Stimulated activated CD4-positive, alpha-beta T cell treated with anti-CD3 and anti-CD28 coated beads, TNF-alpha, amount 100 ng/mL, for 1 hour (primary cell): Measurements from ENCODE around the gene FAM156B.
"Not testable (repeated sequence)": the region's sequence is repeated elsewhere in the genome, so short reads cannot be mapped to it uniquely, and the experiment has no call there.

Experiments
- DNase-seq, 3 donors: peaks; one replicate each; pipeline ENCODE4 v3.0.0-alpha.2; 2020; ENCODE audit warnings: low read depth in 3 of 3, low spot score in 1 of 3

The FAM156B gene

DNA sequence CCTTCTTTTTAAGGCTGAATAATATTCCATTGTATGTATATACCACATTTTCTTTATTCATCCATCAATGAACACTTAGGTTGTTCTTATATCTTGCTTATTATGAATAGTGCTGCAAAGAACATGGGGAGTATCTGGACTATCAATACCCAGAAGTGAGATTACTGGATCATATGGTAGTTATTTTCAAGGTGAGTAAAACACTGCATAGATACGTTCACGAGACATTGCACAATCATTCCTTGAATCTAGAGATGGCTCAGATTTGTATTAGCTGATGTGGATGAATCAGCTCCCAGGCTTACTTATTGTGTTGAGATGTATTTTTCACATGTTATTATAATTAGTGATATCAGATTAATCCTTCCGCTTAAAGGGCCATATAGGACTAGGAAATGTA lies 17.6 kb downstream of the FAM156B start:
- not testable (repeated sequence) for DNase-seq

DNA sequence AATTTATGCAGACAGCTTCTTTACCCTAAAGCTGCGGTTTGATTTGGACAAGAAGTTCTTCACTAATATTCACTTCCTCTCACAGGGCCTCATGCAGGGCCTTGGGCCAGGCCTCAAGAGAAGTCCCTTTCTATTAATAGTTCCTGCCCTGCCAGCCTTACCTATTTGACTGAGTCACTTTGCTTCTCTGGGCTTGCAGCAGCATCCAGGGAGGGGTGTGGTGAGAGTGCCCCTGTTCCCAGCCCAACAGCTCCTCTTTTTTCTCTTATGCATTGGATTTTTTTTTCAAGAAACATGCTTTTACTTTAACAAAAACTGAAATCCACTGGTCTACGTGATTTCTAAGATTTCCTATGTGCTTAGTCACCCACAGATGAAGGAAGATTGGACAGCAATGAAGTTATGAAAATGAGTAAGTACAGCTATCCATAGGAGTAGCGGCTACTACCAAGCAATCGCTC lies 26.7 kb downstream of the FAM156B start:
- DNase-seq, result no peak

- DNase-seq, result not testable (repeated sequence)
These were observed 33.1 kb downstream of the FAM156B start for GRCh38 chrX:52930214-52930613.

DNA sequence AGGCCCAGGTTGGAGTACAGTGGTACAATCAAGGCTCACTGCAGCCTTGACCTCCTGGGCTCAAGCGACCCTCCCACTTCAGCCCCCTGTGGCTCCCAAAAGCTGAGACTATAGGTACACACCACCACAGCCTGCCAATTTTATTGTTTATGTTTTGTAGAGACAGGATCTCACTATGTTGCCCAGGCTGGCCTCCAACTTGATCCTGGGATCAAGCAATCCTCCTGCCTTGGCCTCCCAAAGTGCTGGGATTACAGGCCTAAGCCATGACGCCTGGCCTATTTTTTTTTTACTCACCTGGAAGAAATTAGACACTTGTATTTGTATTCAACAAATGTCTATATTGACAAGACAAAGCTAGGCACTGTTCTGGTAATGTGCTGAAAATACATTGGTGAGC lies 36.1 kb downstream of the FAM156B start:
- DNase-seq, result no peak

DNA sequence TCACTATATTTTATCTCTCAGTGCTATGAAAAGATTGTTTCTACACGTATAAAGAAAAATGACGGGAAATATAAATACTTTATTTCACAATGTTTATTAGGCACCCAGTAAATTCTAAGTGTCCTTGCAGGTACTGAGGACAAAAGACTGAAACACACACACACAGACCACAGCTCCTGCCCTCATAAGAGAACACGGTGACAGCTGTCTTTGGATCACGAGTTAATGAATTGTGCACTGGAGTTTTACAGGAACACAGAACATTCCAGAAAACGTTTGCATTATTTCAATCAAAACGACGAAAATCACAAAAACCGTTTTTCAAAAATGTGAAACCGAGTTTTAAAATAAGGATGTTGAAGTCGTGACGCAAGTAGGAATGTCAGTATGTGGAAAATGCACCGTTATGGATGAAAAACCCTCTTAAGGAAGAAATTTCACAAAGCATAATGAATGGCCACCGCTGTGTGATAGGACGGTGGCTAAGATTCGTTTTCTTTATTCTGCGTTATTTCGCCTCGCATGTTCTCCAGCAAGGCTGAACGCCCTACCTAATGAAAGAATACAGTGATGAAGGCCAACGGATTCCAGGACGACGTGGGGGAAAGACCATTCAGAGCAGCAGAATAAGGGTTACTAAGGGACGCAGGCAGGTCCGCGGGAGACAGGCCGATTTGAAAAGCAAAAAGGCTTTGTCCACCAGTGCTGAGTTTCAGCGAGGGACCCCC lies 37.0 kb downstream of the FAM156B start:
- no peak for DNase-seq

DNA sequence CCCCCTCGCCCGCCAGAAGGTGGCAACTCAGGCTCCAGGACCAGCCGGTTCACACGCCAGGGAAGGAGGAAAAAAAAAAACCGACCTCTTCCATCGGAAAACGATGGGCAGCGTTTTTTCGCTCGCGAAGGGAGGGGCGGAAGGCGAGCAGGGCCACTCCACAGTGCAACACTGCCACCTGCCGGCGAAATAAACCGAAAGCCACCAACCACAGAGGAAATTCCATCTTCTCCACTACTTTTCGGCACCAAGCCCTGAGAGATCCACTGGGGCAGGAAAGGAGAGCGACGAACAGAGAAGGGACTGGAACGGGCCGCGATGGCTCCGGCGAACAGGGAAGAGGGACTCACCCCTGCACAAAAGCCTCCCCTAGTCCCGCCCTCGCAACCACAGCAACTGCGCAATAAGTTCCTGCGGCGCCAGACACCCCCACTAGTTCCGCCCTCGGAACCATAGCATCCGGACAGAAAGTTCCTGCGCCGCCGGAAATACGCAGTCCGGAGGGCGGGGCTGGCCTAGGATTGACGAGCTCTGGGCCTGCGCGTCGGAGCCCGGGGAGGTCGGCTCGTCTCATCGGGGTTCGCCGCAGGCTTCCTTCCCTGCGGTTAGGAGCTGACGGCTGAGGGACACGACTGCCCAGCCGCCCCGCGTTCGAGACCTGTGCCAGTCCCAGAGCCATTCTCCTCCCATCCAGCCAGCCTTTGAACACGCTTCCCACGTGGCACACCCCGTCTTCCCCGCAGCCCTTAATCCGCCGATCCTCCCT lies 37.8 kb downstream of the FAM156B start:
- peak; percentile 79 to 92 (median 80) for DNase-seq

DNA sequence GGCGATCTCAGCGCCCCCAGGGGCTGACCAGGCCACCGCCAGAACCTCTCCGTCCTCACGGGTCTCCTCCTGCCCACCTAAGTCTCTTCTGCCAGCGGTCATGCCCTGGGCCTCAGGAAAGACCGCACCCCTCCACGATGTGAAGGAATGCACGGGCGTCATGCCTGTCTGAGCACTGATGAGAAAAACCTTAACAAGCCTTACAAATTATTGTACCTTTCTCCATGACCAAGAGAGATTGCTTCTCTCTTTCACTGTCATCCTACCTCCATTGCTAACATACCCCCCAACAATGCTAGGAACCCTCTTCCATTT lies 38.3 kb downstream of the FAM156B start:
- DNase-seq, result not testable (repeated sequence)

- not testable (repeated sequence) for DNase-seq
These were observed 43.6 kb downstream of the FAM156B start for GRCh38 chrX:52940704-52941103.

DNA sequence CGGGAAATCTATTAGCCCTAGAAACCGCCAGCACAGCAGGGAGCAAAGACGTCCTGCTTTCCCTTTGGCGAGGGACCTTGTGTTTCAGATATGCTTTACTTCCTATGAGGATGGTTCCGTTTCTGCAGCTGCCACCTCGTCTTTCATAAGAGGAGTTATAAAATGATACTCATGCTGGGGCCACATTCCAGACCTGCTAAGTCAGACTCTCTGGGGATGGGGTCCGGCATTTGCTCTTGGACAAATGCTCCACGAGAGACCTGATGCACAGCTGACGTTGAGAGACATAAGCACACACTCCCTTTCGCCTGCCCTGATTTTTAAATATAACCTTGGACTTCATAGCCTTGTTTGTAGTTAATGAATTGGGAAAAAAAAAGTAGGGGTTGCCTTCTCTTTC lies 44.6 kb downstream of the FAM156B start:
- not testable (repeated sequence) for DNase-seq

GRCh38 chrX:52945838-52946494 lies 48.8 kb downstream of the FAM156B start:
- not testable (repeated sequence) for DNase-seq

DNA sequence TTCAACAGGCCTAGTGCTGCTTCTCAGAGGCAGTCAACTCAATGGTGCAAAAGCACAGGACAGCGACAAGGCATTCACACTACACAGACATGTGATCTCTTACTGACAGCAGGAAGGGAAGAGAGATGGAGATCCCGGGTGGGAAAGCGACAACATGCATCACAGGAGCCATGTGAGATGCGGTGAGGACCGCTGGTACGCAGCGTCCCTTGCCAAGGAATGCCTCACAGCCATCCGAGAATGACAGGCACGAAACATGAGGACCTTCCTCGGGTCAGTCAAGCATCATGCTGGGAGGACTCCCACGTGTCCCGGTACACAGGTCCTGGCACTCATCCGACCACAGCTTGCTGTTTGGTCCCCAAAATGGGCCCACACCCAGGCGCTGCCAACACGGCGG lies 50.4 kb downstream of the FAM156B start:
- DNase-seq, result not testable (repeated sequence)

GRCh38 chrX:52948265-52948664 lies 51.1 kb downstream of the FAM156B start:
- DNase-seq, result not testable (repeated sequence)

- DNase-seq, result not testable (repeated sequence)
These were observed 52.2 kb downstream of the FAM156B start for GRCh38 chrX:52949325-52949724.

GRCh38 chrX:52949884-52950283 lies 52.8 kb downstream of the FAM156B start:
- DNase-seq, result not testable (repeated sequence)
